ENCODE measurements around the gene GRIA1.
"Not testable (repeated sequence)": the region's sequence is repeated elsewhere in the genome, so short reads cannot be mapped to it uniquely, and the experiment has no call there.

The GRIA1 gene

GRCh38 chr5:153717287-153717686 is 226.8 kb downstream of the GRIA1 start:
- DNase-seq (ENCODE audit: low read depth, low spot score): no peak

DNA sequence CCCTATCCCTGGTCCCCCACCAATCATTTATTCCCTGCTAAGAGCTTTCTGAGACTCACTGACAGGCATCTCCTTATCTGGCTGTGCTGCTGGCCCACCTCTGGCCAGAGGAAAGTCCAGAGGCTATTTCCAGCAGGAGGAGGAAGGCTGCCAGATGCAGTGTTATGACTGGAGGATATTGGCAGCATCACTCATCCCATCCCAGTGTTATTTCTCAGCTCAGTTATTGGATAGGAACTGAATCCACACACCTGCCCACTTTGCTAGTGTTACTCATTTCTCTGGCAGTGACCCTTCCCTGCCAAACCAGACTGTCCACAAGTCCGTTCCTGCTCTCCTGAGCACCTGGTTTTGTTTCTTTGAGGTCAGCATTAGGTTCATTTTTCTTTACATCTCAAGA is 228.2 kb downstream of the GRIA1 start:
- DNase-seq (ENCODE audit: low read depth, low spot score): no peak

DNA sequence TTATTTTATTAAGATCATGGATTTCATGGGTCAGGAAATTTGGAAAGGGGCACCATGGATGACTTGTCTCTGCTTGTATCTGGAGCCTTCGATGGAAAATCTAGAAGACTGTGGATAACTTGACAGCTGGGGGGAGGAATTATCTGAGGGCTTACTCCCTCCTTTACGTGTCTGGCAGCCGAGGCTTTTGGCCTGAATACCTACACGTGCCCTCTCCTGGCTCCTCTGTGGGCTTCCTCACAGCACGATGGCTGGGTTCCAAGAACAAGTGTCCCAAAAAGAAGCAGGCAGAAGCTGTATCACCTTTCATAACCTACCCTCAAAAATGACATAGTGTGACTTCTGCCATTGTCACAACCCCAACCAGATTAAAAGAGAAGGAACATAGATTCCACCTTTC is 228.9 kb downstream of the GRIA1 start:
- DNase-seq (ENCODE audit: low read depth, low spot score): no peak

- DNase-seq (ENCODE audit: low read depth, low spot score): not testable (repeated sequence)
Measured at GRCh38 chr5:153723022-153723610, 232.6 kb downstream of the GRIA1 start.

DNA sequence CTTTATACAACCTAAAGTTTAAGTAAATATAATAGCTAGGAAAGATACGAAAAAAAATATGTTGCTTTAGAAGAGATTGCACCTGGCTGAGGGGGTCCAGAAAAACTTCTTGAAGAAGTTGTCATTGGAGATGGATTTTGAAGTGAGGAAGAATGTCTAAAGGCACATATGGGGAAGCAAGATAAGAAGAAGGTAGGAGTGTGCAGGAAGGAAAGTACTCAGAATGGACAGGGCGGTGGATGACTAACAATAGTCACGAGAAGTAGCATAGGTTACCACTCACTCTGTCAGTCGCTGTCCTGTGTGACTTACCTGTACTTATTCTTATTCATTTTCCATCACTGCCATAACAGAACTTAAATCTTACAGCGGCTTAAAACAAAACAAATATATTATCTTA is 251.6 kb downstream of the GRIA1 start:
- DNase-seq (ENCODE audit: low read depth, low spot score): no peak

GRCh38 chr5:153744751-153745150 is 254.3 kb downstream of the GRIA1 start:
- no peak for DNase-seq (ENCODE audit: low read depth, low spot score)

GRCh38 chr5:153745778-153746395 is 255.4 kb downstream of the GRIA1 start:
- no peak for DNase-seq (ENCODE audit: low read depth, low spot score)

DNA sequence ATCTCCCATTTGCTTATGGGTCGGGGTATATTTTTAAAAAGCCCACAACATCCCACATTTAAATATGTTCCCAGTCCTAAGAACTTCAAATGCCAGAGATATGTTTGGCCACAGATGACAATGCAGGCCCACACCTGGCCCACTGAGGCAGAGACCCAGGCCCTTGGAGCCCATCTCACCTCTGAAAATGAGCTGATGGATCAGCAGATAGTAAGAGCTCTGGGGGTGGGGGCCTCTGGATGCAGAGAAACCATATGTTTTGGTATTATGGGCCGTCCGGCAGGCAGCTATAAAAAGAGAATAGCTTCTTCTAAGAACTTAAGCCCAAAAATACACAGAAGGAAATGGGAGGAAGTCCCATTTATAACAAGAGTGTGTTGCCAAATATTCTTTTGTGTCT is 256.0 kb downstream of the GRIA1 start:
- no peak for DNase-seq (ENCODE audit: low read depth, low spot score)

DNA sequence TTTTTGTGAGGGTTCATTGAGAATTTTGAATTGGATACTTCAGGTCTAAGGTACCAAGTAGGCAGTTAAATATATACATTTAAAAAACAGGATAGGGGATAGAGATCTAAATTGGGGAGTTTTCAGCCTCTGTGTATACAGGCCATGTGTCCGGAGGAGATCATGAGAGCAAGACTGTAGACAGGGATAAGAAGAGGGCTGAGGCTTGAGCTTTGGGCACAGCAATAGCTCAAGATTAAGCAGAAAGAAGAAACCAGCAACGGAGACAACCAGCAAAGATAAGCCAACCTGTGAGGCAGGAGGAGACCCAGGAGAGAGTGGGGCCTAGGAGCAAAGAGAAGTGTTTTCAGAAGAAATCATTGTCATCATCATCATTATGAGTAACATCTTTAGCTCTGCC is 258.4 kb downstream of the GRIA1 start:
- no peak for DNase-seq (ENCODE audit: low read depth, low spot score)

GRCh38 chr5:153749960-153750359 is 259.5 kb downstream of the GRIA1 start:
- DNase-seq (ENCODE audit: low read depth, low spot score): no peak

- no peak for DNase-seq (ENCODE audit: low read depth, low spot score)
Measured at GRCh38 chr5:153751251-153751650, 260.8 kb downstream of the GRIA1 start.

DNA sequence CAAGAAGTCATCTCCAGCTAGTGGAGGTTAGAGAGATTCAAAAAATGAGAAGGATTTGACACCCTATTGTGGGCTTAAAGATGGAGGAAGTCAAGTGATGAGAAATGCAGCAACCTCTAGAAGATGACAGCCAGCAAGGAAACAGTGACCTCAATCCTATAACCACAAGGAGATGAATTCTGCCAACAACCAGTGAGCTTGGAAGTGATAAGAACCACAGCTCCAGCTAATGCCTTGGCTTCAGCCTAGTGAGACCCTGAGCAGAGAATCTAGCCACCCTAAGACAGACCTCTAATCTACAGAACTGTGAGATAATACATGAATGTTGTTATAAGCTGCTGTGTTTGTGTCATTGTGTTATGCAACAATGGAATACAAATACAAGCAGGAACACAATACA is 262.4 kb downstream of the GRIA1 start:
- DNase-seq (ENCODE audit: low read depth, low spot score): no peak

DNA sequence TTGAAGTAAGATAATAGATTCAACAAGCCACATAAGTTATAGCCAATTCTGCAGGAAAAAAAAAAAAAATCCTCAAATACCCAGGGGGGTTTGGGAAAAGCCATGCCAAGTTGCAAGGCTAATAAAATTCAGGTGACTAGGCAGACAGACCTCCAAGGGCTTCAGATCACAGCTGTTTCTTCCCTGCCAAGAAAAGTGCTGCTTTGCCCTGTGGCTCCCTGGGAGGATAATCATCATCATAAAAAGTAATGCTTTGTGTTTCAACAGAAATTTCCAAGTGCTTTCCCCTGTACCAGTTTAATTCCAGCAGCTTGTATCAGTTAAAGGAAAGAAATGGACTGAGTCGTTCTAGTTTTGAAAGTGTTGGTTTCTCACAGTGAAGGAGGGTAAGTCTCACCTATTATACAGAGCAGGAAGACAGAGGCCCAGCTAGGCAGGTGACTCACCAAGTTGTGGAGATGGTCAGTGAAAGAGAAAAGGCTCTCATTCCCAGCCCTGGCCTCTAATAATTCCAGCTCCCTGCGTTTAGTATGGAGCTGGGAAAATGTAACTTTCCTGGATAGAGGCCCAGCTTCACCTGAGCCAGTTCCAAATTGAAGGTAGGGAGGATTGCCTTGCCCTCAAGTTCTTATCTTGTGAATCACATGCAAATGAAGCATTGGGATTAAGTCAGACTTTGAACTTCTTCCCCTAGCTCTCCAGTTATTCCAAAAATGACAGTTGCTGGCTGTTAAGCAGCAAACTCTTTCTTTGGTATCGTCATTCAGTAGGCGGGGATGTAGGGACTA is 263.4 kb downstream of the GRIA1 start:
- no peak for DNase-seq (ENCODE audit: low read depth, low spot score)

DNA sequence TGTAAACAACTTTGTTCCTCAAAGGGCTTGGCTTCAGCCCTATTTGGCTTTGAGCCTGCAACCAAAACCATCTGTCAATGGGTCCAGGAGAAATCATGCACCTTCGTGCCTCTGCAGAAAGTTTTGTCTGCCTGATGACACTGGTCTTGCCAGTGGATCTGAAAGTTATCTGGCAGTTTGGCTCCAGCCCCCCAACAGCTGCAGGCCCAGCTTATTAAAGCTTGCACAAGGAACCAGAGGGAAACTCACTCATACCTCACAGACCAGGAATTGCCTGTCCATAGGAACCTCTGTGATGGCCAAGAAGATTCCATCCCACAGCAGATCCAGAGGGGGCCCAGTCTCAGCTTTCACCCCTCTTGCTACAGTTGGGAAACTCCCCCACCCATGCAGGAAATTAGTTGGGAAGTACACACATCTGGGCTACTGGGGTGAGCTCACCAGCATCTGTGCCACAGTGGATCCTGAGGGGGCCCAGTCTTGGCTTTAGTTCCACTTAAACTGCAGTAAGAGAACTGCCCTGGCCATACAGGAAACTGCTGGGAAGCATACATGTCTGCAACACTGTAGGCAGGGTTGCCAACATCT is 265.5 kb downstream of the GRIA1 start:
- no peak for DNase-seq (ENCODE audit: low read depth, low spot score)

DNA sequence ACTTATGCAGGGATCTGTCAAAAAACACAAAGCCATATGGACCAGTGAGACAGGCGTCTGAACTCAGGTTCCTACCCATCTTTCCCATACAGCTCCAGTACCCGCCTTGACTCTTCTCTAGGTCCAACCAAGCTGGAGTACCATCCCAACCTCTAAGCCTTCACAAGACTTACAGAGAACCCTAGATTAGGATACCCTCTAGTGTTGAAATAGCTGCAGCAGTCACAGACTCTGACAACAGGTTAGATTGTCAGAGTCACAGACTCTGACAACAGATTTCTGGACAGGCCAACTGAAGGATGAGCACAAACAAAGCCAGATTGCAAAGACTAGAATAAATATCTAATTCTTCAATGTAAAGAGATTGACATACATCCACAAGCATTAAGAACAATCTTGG is 266.1 kb downstream of the GRIA1 start:
- DNase-seq (ENCODE audit: low read depth, low spot score): no peak

GRCh38 chr5:153765987-153766386 is 275.5 kb downstream of the GRIA1 start:
- no peak for DNase-seq (ENCODE audit: low read depth, low spot score)

DNA sequence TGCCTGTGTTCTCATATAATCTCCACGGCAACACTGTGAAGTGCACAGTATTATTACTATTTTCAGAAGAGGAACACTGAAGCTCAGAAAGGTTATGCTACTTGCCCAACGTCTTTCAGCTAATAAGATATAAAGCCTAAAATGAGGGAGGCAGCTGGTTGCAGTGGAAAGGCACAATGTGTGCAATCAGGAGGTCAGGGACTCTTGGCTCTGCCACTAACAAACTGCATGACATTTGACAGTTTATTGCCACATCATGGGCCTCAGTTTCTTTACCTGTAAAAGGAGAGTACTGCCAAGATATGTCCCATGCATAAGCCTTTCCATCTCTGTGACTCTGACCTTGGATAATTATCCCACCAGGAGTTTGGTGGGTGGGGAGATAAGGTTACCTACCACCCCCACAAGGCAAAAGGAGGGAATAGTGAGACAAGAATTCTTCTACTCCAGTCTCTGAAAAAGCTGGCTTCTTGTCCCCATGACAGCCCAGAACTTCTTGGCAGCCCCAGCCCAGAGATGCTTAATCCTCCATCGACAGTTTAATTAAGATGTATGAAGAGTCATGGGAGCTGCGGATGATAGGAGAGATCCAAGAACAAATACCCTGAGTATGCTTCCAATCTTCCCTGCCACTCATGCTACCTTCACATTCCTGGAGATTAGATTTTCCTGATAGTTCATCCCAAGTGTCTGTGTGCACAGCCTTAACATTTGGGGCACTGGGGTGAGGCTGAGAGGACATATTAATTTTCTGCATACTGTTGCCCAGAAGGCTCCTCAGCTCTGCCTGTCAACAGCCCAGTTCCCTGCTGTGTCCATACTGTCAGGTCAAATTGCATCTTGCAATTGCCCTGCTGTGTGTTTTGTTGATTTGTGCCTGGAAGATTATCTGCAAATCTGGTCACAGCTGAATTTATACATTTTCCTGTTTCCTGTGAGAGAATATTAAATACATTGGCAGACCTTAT is 277.0 kb downstream of the GRIA1 start:
- no peak for DNase-seq (ENCODE audit: low read depth, low spot score)

- no peak for DNase-seq (ENCODE audit: low read depth, low spot score)
Measured at GRCh38 chr5:153770066-153770465, 279.6 kb downstream of the GRIA1 start.

- no peak for DNase-seq (ENCODE audit: low read depth, low spot score)
Measured at GRCh38 chr5:153774686-153775085, 284.2 kb downstream of the GRIA1 start.

- DNase-seq (ENCODE audit: low read depth, low spot score): no peak
Measured at GRCh38 chr5:153775923-153776322, 285.5 kb downstream of the GRIA1 start.
